Measurements from ENCODE around the gene IFITM10. TPM values are rescaled to one million over a fixed set of nuclear protein-coding genes. Genes with fewer than 3 reads are reported as not detected.

IFITM10 gene
- polyA plus RNA-seq, 1 experiment = 0.04 TPM

DNA sequence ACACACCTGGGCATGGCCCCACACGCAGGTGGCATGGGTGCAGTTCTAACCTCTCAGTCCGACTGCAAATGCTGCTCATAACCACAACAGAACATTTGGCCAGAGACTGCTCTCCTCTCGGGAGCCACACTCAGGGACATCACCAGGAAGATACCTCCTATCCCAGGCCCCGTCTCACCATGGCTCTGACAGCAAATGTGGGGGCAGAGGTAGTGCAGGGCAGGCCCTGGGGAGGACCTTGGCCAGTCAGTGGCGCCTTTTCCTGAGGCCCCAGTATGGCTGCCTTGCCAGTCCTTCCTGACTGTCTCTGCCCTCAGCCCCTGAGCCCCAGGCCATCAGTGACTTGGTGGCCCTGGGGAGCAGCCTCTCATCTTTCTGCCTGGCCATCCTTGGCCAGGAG lies 50.6 kb downstream of the IFITM10 start:
- TF ChIP-seq, protein P1, sequence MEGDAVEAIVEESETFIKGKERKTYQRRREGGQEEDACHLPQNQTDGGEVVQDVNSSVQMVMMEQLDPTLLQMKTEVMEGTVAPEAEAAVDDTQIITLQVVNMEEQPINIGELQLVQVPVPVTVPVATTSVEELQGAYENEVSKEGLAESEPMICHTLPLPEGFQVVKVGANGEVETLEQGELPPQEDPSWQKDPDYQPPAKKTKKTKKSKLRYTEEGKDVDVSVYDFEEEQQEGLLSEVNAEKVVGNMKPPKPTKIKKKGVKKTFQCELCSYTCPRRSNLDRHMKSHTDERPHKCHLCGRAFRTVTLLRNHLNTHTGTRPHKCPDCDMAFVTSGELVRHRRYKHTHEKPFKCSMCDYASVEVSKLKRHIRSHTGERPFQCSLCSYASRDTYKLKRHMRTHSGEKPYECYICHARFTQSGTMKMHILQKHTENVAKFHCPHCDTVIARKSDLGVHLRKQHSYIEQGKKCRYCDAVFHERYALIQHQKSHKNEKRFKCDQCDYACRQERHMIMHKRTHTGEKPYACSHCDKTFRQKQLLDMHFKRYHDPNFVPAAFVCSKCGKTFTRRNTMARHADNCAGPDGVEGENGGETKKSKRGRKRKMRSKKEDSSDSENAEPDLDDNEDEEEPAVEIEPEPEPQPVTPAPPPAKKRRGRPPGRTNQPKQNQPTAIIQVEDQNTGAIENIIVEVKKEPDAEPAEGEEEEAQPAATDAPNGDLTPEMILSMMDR (IDR thresholded peaks at IDR 0.05; ENCODE audit: low read depth, low read length) = no peak
- ChIA-PET CTCF (interaction anchor here (0.6 kb wide), 1 partner anchor 21 kb away, joined by 3 read pairs; no protein-coding TSS in a partner anchor), POLR2A (no interaction called here)
- Histone ChIP-seq H3K4me3 (ENCODE audit: low read depth, low read length) (no peak overlapping the region), H3K27ac (ENCODE audit: low read depth, low read length) (no peak overlapping the region), H3K27me3 (ENCODE audit: control insufficient read depth, insufficient read depth, low read length) (peaks cover 25% of the 10 kb centered on the region), H3K9me3 (ENCODE audit: control insufficient read depth, insufficient read depth, low read length) (no peaks in the 10 kb centered on the region; the same call in 1 of the 2 replicates)
- DNase-seq (ENCODE audit: low read depth, low spot score) = no peak

DNA sequence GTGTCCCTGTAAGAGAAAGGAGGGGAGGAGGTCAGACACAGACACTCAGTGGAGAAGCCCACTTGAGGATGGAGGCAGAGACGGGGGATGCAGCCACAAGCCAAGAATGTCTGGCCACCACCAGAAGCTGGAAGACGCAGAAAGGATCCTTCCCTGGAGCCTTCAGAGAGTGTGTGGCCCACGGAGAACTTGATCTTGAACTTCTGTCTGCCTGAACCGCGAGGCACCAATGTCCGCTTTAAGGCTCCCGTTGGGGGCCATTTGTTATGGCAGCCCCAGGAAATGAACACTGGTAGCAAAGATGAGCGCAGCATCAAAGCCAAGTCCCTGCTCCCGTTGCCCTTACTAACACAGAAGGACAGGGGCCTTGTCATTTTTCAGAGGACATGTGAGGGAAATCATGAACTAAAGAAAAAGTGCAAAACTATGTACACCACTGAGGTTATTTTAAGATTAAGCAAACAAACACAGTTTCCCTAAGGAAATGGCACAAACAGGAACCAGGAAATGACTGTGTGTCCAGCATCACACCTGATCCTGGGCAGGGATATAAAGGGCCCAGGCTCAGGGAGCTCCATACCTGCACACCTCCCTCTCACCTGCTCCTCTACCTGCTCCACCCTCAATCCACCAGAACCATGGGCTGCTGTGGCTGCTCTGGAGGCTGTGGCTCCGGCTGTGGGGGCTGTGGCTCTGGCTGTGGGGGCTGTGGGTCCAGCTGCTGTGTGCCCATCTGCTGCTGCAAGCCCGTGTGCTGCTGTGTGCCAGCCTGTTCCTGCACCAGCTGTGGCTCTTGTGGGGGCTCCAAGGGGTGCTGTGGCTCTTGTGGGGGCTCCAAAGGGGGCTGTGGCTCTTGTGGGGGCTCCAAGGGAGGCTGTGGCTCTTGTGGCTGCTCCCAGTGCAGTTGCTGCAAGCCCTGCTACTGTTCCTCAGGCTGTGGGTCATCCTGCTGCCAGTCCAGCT lies 53.5 kb downstream of the IFITM10 start, which contains the start of gene KRTAP5-6:
Gene KRTAP5-6 (plus strand): TSS at position 588 of the 963 bp plus-strand sequence. CDS start 51 bp downstream, at position 639.
- Histone ChIP-seq H3K27me3 (ENCODE audit: control insufficient read depth, insufficient read depth, low read length) (peaks cover 21% of the 10 kb centered on the region), H3K9me3 (ENCODE audit: control insufficient read depth, insufficient read depth, low read length) (no peaks in the 10 kb centered on the region; the same call in 1 of the 2 replicates), H3K4me3 (ENCODE audit: low read depth, low read length) (no peak within 1 kb of the TSS), H3K27ac (ENCODE audit: low read depth, low read length) (no peak within 1 kb of the TSS)
- ChIA-PET POLR2A (no interaction called here), CTCF (interaction anchor here (0.7 kb wide), 1 partner anchor 136 kb away, joined by 3 read pairs; no protein-coding TSS in a partner anchor)
- DNase-seq (ENCODE audit: low read depth, low spot score) = no peak
- TF ChIP-seq, protein P1 (IDR thresholded peaks at IDR 0.05; ENCODE audit: low read depth, low read length) = no peak

DNA sequence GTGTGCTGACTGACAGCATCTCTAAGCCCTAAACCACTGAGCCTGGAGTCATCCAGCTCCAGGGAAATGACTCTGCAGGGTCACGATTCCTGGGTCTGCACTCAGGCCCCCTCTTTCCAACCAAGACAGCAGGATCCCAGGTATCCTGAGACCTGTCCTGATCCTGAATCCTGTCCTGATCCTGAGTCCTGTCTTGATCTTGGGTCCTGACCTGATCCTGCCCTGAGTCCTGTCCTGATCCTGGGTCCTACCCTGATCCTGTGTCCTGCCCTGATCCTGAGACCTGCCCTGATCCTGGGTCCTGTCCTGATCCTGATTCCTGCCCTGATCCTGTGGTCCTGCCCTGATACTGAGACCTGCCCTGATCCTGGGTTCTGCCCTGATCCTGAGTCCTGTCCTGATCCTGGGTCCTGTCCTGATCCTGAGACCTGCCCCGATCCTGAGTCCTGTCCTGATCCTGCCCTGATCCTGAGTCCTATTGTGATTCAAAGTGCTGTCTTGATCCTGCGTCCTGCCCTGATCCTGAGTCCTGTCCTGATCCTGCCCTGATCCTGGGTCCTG lies 54.8 kb downstream of the IFITM10 start:
- peaks cover 24% of the 10 kb centered on the region for H3K27me3 ChIP-seq (ENCODE audit: control insufficient read depth, insufficient read depth, low read length)
- ChIA-PET CTCF (interaction anchor here (3.4 to 5.5 kb wide), 3 partner anchors 42 to 460 kb away, joined by 41 to 300 read pairs (median 82); partner anchors contain the start of gene SYT8), POLR2A (no interaction called here)
- no peak for DNase-seq (ENCODE audit: low read depth, low spot score)
- H3K9me3 ChIP-seq (ENCODE audit: control insufficient read depth, insufficient read depth, low read length) = no peaks in the 10 kb centered on the region
- H3K4me3 ChIP-seq (ENCODE audit: low read depth, low read length) = no peak overlapping the region
- H3K27ac ChIP-seq (ENCODE audit: low read depth, low read length) = no peak overlapping the region
- TF ChIP-seq, protein P1 (IDR thresholded peaks at IDR 0.05; ENCODE audit: low read depth, low read length) = no peak

DNA sequence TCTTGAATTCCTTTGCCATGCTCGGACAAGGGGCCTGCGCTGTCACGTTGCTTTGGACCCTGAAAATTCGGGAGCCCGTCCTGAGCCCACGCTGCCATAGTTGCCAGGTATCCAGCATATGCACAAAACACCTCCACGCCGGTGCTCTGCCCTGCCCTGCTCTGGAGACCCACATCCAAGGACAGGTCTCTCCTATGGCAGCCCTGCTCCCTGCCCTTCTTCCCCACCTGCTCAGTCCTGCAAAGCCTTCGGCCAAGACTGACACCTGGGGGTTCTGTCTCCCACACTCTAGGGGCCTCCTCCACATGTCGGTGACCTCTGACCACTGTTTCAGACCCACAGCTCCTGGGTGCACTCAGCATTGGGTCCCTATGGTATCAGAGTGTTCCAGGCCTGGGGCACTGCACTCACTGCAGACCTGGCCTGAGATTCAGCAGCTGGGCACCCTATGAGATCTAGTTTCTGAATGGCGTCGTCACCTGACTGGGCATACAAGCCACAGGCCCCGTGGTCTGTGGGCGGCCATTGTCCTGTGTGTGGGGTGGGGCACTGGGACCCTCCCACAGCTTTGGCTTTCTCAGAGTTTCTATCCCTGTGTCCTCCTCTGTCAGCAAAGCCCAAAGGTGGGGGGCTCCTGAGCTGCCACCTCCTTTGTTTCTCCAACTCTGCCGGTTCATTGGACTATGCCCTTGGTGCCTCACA lies 55.4 kb downstream of the IFITM10 start:
- peaks cover 24% of the 10 kb centered on the region for H3K27me3 ChIP-seq (ENCODE audit: control insufficient read depth, insufficient read depth, low read length)
- H3K4me3 ChIP-seq (ENCODE audit: low read depth, low read length) = no peak overlapping the region
- TF ChIP-seq, protein P1 (IDR thresholded peaks at IDR 0.05; ENCODE audit: low read depth, low read length) = no peak
- ChIA-PET CTCF (interaction anchor here (0.6 to 5.5 kb wide), 19 partner anchors 10 to 882 kb away, joined by 3 to 300 read pairs (median 17); partner anchors contain the start of gene SYT8), POLR2A (interaction anchor here (2.0 kb wide), 1 partner anchor 138 kb away, joined by 8 read pairs; no protein-coding TSS in a partner anchor)
- no peak overlapping the region for H3K27ac ChIP-seq (ENCODE audit: low read depth, low read length)
- no peak for DNase-seq (ENCODE audit: low read depth, low spot score)
- no peaks in the 10 kb centered on the region for H3K9me3 ChIP-seq (ENCODE audit: control insufficient read depth, insufficient read depth, low read length)
